A549 (cell line): ENCODE results near the gene RENBP.

ENCODE experiments used
- ESRRA ChIP-seq: fragments of 150-350 bp; IDR thresholded peaks from 2 replicates; pipeline ENCODE4 v1.6.1; 2014; ENCODE audit warnings: mild to moderate bottlenecking, low read length, borderline replicate concordance
- MAFK ChIP-seq: fragments of 450-650 bp; IDR thresholded peaks from 2 replicates; pipeline ENCODE4 v1.6.1; 2014; ENCODE audit not compliant: partially characterized antibody
- RAD21 ChIP-seq, 2 experiments: fragments of >200 bp in 1 of 2; sonication (Bioruptor Twin) in 1 of 2; formaldehyde crosslinking in 1 of 2; IDR thresholded peaks in 1 of 2; conservative IDR thresholded peaks in 1 of 2; 2 replicates in 1 of 2; 3 replicates in 1 of 2; pipeline ENCODE4 v1.6.1; 2012 to 2018; ENCODE audit warnings: inconsistent platforms in 1 of 2
- RCOR1 ChIP-seq: fragments of 150-350 bp; IDR thresholded peaks from 2 replicates; pipeline ENCODE4 v1.6.1; 2014; ENCODE audit warnings: antibody characterized with exemption, low read length, low read depth
- TF ChIP-seq, protein P1 (sequence below): fragments of >200 bp; sonication (Bioruptor Twin); formaldehyde crosslinking; IDR thresholded peaks from 3 replicates; pipeline ENCODE4 v1.5.1; 2016
- TF ChIP-seq, protein P2 (sequence below): fragments of 200-600 bp; sonication (generic); IDR thresholded peaks from 2 replicates; pipeline ENCODE4 v1.6.1; 2016; ENCODE audit warnings: antibody characterized with exemption, mild to moderate bottlenecking, moderate library complexity

DNA sequence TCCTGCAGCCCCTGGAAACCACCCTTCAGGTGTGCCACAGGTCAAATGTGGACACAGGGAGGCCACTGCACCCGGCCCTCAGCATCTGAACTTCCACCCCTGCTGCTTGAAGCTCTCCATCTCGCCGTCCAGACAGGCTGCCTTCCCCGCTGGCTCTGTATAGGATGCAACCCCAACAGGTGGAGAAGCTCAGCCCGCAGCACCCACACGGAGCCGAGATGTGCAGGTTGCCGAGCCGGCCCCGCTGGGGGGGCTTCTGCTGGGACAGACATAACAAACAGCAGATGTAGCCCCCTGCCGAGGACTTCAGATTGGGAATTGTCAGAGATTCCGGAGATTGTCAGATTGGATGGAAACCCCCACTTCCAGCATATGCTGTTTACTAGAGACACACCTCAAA is 48.6 kb upstream of the RENBP start:
- TF ChIP-seq, protein P1, sequence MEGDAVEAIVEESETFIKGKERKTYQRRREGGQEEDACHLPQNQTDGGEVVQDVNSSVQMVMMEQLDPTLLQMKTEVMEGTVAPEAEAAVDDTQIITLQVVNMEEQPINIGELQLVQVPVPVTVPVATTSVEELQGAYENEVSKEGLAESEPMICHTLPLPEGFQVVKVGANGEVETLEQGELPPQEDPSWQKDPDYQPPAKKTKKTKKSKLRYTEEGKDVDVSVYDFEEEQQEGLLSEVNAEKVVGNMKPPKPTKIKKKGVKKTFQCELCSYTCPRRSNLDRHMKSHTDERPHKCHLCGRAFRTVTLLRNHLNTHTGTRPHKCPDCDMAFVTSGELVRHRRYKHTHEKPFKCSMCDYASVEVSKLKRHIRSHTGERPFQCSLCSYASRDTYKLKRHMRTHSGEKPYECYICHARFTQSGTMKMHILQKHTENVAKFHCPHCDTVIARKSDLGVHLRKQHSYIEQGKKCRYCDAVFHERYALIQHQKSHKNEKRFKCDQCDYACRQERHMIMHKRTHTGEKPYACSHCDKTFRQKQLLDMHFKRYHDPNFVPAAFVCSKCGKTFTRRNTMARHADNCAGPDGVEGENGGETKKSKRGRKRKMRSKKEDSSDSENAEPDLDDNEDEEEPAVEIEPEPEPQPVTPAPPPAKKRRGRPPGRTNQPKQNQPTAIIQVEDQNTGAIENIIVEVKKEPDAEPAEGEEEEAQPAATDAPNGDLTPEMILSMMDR: no peak
- TF ChIP-seq RAD21 (conservative IDR thresholded peaks at IDR 0.05 in 1 of 2, IDR thresholded peaks at IDR 0.05 in 1 of 2) (no peak), MAFK (no peak), RCOR1 (no peak), ESRRA (no peak)
- TF ChIP-seq, protein P2, sequence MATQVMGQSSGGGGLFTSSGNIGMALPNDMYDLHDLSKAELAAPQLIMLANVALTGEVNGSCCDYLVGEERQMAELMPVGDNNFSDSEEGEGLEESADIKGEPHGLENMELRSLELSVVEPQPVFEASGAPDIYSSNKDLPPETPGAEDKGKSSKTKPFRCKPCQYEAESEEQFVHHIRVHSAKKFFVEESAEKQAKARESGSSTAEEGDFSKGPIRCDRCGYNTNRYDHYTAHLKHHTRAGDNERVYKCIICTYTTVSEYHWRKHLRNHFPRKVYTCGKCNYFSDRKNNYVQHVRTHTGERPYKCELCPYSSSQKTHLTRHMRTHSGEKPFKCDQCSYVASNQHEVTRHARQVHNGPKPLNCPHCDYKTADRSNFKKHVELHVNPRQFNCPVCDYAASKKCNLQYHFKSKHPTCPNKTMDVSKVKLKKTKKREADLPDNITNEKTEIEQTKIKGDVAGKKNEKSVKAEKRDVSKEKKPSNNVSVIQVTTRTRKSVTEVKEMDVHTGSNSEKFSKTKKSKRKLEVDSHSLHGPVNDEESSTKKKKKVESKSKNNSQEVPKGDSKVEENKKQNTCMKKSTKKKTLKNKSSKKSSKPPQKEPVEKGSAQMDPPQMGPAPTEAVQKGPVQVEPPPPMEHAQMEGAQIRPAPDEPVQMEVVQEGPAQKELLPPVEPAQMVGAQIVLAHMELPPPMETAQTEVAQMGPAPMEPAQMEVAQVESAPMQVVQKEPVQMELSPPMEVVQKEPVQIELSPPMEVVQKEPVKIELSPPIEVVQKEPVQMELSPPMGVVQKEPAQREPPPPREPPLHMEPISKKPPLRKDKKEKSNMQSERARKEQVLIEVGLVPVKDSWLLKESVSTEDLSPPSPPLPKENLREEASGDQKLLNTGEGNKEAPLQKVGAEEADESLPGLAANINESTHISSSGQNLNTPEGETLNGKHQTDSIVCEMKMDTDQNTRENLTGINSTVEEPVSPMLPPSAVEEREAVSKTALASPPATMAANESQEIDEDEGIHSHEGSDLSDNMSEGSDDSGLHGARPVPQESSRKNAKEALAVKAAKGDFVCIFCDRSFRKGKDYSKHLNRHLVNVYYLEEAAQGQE: no peak
